ENCODE measurements around the gene ZNF316.
"Not testable (repeated sequence)": the region's sequence is repeated elsewhere in the genome, so short reads cannot be mapped to it uniquely, and the experiment has no call there.

The ZNF316 gene

DNA sequence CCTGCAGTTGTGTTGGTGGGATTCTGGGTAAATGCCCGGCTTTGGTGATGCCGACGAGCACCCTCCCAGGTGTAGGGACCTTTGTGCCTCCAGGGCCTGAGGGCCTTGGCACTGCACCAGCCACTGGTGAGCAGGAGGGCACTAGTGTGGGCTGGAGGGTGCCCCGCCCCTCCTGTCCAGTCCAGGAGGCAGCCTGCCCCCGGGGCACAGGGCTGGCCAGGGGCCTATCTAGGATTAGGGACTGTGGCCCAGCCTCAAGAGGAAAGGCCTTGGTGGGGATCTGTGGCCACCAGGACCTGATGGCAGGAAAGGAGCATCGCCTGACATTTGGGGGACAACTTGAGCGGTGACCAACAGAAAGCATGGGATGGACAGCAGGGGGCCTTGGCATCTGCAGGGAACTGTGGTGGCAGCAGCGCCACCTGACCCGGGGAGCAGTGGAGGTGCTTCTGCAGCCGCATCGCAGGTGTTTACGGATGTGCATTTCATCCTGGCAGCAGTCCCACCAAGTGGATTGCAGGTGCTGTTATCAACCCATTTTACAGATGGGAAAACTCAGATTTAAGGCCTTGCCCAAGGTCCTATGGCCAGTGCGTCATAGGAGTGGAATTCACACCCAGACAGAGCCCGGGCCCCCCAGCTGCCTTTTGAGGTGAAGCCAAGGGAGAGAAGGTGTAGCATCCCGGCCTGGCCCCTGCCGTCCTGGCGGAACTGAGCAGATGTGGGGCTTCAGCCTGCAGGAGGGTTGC, 11.1 kb downstream of the ZNF316 start:
- no peak for DNase-seq

DNA sequence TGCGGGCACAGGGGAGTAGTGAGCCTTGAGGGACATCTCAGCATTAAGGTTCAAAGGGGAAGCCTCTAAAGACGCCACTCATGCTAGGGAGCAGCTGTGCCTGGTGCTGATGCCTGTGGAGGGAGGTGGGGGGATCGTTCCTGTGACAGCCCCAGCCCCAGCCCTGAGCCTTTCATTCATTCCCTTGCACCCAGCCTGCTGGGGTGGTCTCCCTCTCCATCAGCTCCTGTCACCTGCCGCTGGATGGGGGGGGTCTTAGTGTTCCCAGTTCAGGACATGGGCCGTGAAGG, 11.6 kb downstream of the ZNF316 start:
- no peak for DNase-seq

DNA sequence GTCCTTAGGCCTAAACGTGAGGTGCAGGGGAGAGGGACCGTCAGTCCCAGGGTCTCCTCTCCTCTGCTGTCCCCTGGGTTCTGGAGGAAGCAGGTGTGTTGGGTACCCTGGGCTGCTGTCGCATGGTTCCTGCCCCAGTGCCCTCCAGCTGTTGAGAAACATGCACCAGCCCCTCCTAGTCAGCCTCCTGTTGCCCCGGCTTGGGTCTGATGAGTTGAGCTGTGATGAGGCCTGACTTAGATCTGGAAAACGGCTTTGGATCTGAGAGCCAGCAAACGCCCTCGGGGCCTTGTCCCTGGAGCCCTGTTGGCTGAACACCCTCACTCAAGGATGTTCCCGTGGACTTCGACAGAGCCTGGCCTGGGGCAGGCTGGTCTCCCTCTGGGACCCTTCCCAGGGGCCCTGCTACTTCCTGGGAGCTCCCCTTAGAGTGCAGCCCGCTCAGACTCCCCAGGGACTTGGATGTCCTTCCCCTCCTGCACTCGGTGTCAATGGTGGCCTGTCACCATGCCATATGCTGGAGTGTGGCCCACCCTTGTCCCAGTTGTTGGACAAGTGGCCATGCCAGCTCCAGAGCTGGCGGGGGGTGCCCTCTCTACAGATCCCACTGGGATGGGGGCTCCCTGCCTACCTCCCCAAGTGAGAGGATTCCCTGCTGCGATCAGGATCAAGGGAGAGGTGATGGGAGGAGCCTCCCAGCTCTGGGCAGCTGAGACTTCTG, 12.3 kb downstream of the ZNF316 start:
- DNase-seq = no peak

DNA sequence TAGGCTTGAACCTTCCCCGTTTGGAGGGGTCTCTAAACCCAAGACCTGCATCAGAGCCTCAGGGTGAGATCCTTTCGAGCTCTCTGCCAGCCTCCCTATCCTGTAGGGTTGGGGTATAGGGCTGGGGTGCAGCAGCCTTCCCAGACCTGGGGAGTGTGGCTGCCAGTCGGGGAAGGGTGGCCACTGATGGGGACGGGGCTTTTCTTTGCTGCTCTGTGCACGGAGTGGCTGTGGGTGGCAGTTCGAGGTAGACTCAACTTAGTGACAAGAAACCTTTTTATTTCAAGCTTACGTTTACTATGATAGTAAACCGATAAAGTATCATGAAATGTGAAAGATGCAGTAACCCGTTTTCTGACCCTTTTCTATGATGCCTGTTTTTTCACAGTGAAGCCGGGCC, 13.0 kb downstream of the ZNF316 start:
- DNase-seq = no peak

DNA sequence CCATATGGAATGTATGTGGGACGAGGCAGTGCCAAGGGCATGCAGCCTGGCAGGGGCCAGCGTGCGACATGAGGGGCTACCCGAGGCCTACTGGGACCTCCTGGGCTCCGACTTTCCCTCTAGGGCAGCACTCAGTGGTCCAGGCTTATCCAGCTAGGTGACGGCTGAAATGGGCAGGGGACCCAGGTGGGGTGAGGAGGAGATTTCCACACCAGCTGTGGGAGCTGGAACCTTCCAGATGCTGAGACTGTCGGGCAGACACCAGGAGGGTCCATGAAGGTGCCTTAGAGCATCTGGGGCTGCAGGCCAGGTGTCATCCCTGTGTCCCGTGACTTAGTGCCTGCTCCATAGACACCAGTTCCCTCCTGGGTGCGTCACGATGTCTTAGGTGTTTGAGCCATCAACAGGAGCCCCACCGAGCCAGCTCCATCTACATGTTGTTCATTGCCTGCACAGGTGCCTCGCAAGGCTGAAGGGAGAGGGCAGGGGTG, 13.4 kb downstream of the ZNF316 start:
- DNase-seq = no peak

DNA sequence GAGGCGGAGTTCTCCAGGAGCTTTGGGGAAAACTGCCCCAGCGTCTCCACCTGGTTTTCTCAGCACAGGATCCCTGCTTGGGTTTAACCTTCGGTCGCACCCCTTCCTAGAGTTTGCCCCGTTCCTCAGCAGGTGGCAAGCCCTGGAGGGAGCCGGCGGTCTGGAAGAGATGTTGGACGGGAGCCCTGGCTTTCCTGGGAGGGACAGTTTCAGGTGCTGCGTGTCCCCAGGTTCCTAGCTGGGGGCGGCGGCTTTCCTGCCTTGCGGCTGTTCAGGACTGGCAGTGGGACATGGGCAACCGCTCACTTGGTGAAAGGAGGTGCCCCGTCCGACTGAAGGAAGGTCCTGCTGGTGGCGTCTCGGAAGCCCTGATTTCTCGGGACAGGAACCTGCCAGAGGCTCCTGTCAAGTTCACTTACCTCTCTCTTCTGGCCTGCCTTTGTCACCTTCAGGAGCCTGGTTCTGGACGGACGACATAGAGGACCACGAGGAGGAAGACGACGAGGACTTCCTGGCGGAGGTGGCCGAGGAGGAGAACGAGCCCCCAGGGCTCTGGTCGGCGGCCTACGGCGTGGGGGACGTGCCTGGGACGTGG, 14.8 kb downstream of the ZNF316 start:
- no peak for DNase-seq

DNA sequence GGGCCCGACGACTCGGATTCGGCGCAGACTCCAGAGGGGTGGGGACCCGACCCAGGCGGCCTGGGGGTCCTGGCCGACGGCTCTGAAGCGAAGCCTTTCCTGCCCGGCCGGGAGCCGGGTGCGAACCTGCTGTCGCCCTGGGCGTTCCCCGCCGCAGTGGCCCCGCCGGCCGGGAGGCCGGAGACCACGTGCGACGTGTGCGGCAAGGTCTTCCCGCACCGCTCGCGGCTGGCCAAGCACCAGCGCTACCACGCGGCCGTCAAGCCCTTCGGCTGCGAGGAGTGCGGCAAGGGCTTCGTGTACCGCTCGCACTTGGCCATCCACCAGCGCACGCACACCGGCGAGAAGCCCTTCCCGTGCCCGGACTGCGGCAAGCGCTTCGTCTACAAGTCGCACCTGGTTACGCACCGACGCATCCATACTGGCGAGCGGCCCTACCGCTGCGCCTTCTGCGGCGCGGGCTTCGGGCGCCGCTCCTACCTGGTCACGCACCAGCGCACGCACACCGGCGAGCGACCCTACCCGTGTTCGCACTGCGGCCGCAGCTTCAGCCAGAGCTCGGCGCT, 15.4 kb downstream of the ZNF316 start:
- no peak for DNase-seq

DNA sequence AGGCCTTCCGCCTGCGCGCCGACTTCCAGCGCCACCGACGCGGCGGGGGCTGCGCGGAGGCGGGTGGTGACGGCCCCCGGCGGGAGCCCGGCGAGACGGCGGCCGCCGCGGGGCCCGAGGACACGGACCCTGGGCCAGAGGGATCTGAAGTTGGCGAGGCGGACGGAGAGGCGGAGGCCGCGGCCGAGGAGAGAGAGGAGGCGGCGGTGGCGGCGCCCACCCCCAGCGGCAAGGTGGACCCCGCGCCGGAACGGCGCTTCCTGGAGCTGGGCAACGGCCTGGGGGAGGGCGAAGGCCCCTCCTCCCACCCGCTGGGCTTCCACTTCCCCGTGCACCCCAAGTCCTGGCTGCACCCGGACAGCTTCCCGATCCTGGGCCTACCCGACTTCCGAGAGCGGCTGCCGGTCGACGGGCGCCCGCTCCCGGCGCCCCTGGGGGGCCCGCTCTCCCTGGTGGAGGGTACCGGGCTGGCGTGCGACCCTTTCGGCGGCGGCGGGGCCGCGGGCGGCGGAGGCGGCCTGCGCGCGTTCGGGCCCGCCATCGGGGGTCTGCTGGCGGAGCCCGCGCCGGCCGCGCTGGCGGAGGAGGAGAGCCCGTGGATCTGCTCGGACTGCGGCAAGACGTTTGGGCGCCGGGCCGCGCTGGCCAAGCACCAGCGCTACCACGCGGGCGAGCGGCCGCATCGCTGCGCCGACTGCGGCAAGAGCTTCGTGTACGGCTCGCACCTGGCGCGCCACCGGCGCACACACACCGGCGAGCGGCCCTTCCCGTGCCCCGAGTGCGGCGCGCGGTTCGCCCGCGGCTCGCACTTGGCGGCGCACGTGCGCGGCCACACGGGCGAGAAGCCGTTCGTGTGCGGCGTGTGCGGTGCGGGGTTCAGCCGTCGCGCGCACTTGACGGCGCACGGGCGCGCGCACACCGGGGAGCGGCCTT, 16.2 kb downstream of the ZNF316 start:
- no peak for DNase-seq

DNA sequence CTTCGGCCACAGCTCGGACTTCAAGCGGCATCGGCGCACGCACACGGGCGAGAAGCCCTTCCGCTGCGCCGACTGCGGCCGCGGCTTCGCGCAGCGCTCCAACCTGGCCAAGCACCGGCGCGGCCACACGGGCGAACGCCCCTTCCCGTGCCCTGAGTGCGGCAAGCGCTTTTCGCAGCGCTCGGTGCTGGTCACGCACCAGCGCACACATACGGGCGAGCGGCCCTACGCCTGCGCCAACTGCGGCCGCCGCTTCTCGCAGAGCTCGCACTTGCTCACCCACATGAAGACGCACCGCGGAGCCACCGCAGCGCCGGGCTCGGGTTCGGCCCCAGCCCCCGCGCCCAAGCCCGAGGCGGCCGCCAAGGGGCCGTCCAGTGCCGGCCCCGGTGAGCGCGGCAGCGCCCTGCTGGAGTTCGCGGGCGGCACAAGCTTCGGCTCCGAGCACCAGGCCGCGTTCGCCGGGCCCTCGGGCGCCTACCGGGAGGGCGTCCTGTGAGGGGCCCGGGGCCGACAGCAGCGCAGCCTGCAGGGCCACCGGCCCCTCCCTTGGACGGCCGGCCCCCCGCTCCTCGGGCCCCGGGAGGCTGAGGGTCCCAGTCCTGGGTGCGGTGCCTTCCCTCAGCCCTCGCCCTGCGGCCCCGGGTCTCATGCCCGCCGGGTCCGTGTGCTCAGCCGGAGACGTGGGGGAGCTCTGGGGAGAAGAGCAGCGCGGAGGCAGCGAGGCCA, 17.2 kb downstream of the ZNF316 start:
- DNase-seq = no peak

DNA sequence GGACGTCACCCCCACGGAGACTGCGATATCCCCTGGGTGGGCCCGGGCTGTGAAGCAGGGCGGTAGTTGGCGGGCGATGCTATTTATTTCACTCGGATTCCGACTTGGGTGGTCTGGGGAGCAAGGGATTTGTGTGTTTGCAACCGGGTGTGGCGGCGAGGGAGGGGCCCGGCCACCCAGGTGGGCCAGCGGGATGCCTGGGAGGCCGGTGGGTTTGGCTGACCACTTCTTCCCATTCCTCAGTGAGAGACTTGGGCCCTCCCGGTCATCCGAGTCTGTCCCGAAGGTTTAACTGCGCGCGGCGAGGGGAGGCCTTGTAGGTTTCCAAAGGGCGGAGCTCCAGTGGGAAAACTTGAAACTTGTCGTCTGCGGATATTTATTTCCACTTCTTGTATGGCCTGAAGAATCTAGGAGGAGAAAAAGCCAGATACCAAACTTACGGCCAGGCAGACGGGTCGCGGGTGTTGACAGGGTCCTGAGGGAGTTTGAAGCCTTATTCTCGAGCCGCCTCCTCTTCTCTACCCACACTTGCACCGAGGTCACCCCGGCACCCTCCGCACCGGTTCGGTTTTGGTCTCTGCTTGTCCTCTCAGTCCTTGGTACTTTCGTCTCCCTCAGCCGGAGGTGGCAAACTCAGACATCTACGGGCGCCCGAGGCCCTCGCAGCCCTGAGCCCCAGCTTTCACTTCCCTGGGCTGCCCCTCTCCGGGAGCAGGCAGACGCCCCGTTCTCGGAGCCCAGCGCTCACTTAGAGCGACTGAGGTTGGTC, 17.9 kb downstream of the ZNF316 start:
- no peak for DNase-seq

DNA sequence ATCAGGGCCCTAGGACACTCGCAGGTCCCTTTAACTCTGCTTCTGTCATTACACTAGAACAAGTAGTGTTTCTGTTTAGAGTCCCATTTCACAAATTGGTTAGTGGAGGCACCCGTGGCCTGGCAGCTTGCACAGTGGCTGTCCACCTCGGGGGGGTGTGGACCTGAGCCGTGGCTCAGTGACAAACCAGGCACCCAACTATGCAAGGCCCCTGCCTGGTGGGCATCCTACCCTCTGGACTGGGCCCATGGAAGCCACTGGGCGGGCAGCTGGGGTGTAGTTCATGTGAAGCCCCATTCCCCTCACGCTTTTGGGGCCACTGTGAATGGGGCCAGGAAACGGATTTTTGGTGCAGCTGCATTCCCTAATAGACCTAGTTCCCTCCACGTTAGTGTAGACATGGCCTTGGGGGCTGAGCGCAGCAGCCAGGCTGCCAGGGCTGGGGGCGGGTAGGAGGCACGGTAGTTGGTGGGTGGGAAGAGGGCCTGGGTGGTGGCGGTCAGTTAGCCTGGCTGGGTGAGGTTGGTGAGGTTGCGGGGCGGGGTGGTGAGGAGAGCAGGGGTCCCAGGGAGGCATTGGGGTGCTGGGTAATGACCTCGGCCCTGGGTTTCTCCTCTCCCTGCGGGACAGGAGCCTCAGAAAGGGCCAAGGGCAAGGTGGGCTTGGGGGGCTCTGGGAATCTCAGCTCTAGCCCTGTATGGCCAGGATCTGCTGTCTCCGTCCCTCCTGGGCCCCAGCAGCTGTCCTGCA, 18.7 kb downstream of the ZNF316 start:
- DNase-seq = no peak

DNA sequence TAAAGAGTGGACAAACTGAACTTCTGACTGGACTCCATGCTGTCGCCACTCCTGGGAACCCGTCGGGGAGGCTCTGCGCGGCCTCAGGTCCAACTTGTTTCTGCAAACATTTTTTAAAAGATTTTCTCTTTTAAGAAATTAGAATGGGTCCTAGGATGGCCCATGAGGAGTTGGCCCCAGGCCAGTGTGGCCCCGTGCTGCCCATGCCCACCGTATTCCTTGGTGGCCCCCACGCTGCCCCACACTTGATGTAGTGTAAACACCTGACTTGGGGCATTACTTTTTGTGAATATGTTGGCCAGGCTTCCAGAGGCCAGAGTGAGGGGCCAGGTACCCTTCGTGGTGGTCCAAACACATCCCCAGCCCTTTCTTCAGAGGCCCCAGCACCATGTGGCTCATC, 19.3 kb downstream of the ZNF316 start:
- DNase-seq = no peak

DNA sequence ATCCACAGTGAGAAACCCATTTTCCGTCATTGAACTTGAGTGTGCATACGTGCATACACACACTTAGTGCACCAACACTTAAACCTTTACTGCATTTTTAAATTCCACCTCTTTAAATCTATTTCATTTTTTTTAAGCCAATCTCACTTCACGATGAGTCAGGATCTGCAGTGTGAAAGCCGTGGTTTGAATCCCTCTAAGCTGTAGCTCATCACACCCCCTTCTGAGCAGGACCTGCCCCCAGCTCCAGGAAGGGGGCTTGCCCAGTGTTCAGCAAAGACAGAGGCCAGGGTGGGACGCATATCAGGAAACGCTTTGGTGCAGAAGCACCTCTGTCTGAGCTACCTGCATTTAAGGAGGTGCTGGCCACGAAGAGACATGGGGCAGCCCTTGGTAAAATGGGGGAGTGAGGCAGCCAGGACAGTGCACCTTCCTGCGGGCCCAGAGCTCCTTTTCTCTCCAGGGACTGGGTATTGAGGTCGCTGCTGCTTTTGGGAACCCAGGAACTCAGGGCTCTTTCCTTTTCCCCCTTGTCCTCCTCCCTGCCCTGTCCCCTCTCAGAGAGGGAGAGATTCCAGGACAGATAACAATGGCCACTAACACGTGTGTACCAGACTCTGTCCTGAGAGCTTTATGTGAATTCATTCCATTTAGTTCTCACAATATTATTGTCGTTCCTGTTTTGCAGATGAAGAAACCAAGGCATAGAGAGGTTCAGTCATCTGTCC, 21.7 kb downstream of the ZNF316 start:
- DNase-seq = no peak

DNA sequence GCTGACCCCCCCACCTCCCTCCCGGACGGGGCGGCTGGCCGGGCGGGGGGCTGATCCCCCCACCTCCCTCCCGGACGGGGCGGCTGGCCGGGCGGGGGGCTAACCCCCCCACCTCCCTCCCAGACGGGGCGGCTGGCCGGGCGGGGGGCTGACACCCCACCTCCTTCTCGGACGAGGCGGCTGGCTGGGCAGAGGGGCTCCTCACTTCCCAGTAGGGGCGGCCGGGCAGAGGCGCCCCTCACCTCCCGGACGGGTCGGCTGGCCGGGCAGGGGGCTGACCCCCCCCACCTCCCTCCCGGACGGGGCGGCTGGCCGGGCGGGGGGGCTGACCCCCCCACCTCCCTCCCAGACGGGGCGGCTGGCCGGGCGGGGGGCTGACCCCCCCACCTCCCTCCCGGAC, 33.7 kb downstream of the ZNF316 start:
- not testable (repeated sequence) for DNase-seq

DNA sequence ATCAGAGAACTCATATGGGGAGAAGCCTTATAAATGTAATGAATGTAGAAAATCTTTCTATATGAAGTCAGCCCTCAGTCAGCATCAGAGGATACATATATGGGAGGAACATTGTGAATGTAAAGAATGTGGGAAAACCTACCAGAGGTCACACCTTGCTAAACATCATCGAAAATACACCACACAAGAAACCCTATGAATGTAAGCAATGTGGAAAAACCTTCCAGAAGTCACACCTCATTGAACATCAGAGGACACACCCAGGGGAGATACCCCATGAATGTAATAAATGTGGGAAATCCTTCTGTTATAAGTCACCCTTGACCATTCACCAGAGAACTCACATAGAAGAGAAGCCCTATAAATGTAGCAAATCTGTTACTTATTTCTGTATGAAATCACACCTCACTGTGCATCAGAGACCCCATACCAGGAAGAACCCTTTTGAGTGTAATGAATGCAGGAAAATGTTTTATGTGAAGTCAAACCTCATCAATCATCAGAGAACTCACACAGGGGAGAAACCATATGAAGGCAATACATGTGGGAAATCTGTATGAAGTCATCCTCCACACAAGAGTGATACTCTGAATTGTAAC, 38.8 kb downstream of the ZNF316 start:
- no peak for DNase-seq

DNA sequence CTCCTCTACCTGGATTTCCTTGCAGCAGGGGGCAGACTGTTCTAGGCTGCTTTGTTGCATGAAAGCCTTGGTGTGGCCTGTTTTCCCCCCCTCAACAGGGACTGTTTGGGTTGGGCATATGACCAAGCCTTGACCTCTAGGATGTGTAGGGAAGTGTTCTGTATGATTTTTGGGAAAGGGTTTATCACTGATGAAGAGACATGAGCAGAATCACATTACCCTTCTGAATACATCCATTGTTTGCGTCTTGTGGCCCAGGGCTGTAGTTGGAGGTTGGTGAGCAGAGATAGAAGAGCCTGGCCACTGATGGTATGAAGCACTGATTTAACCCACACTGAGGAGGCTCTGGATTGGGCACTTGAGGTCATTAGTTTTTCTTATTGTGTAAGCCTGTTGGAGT, 43.0 kb downstream of the ZNF316 start:
- no peak for DNase-seq

DNA sequence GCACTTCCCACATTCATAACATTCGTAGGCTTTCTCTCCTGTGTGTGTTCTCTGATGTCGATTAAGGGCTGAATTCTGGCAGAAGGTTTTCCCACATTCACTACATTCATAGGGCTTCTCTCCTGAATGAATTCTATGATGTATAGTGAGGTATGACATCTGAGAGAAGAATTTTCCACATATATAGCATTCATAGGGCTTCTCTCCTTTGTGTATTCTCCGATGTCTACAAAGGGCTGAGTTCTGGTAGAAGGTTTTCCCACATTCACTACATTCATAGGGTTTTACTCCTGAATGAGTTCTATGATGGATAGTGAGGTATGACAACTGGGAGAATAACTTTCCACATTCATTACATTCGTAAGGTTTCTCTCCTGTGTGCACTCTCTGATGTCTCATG, 54.0 kb downstream of the ZNF316 start:
- no peak for DNase-seq

DNA sequence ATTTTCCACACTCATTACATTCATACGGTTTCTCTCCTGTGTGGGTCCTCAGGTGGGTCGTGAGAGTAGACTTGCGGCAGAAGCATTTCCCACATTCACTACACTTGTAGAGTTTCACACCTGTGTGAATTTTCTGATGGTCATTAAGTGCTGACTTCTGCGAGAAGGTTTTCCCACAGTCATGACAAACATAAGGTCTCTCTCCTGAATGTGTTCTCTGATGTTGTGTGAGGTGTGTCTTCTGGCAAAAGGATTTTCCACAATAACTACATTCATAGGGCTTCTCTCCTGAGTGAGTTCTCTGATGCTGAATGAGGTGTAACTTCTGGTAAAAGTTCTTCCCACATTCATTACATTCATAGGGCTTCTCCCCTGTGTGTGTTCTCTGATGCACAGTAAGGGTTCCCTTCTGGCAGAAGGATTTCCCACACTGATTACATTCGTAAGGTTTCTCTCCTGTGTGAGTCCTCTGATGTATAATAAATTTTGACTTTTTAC, 54.5 kb downstream of the ZNF316 start:
- DNase-seq = no peak

DNA sequence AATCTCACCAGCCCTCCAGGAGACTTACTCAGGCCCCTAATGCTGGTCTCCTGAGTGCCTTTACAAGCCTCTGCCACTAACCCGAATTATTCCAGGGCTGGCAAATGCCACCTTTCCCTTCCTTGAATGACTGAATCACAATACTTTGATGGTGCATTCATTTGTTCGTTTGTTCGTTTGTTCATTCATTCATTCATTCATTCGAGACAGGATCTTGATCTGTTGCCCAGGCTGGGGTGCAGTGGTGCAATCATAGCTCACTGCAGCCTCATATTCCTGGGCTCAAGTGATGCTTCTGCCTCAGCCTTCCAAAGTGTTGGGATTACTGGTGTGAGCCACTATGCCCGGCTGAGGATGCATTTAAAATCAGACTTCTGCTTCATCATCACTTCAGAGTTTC, 63.7 kb downstream of the ZNF316 start:
- DNase-seq = no peak
